GM20431 (cell line): Measurements from ENCODE around the gene CAMK2N2.

ENCODE experiments used
- in situ Hi-C: fragments of 300-500 bp; cut with MseI, MboI; formaldehyde crosslinking; loops from one replicate; pipeline ENCODE4 v1.15.0; 2020; ENCODE audit warnings: low sequenced_read_pairs; ENCODE audit not compliant: unreplicated experiment

Gene CAMK2N2

GRCh38 chr3:184230081-184230602 is 31.2 kb downstream of the CAMK2N2 start:
- in situ Hi-C loops = loop anchor here (25.0 kb wide), 1 partner anchor 343 kb away; the partner anchor contains the start of gene PARL

DNA sequence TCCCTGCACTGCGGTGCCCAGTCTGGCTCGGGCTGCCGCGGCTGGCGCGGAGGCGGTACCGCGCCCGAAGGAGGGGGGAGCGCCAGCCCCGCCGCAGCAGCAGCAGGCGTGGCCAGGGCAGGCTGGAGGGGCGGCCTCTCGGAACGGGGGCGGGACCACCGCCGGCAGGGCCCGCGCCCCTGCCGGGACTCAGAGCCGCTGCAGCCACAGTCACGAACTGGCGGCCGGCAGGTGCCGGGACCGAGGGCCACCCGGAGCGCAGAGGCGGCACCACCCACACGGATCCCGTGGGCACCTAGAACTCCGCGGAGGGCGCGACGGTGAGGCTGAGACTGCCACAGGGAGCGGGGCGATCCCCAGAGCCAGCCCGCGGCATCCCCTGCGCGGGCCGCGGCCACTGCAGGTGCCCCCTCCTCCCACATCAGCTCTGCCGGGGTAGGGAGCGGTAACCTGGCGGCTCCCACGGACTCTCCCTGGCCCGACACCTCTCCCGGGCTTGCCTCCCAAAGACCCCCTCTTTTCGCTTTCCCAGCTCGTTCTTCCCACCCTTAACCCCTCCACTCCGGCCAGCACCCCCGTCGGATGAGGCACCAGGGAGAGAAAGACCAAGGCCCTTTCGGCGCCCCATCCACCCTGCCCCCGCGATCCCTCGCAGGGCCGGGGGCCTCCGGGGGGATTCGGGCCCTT is 31.8 kb downstream of the CAMK2N2 start, which contains the start of gene VWA5B2:
Gene VWA5B2 (plus strand): TSS at position 192 of the 687 bp plus-strand sequence. CDS start 944 bp downstream, outside the sequence.
- in situ Hi-C loops = loop anchor here (25.0 kb wide), 1 partner anchor 342 kb away; the partner anchor contains the start of gene PARL

DNA sequence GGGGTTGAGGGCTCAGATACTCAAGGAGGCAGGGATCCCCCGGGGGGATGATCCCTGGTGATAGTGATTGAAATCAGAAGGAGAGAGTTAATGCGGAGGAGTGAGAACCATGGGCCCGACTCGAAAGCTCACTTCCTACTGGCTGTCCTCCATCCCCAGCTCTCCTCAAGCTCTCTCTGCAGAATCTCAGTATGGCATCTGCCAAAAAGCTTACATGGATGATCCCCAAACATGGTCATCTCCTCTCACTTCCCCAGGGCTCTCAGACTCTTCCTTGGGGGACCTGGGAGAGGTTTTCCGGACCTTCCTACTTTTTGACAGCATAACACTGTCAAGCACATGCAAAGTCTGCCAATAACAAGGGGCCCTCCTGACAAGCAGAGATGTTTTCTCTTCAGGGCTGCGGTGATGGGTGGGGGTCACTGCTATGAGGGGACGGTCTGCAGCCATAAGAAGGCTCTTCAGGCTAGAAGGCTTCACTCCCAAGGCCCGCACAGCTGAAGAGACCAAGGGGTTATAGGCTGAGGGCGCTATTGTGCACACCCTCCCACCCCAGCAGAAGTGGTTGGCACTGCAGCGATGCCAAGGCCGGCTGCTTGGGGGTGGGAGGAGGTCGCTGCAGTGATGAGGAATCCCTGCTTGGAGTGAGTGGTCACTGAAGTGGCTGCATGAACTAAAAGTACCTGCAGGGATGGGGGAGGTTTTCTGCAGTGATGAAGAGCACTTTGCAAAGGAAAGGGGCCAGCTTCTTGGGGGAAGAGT is 32.8 kb downstream of the CAMK2N2 start:
- in situ Hi-C loops = loop anchor here (25.0 kb wide), 1 partner anchor 341 kb away; the partner anchor contains the start of gene PARL

GRCh38 chr3:184227481-184227935 is 33.8 kb downstream of the CAMK2N2 start:
- in situ Hi-C loops = loop anchor here (25.0 kb wide), 1 partner anchor 340 kb away; the partner anchor contains the start of gene PARL

DNA sequence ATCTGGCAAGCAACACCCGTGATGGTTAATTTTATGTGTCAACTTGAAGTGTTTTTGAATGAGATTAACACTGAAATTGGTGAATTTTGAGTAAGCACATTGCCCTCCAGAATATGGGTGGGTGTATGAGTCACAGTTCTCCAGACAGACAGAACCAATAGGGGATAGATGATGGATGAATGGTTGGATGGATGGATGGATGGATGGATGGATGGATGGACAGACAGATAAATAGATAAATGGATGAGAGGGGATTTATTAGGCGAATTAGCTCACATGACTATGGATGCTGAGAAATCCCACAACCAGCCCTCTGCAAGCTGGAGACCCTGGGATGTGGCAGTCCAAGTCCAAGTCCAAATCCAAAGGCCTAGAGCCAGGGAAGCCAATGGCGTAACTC is 37.4 kb downstream of the CAMK2N2 start:
- in situ Hi-C loops = no loop called here

DNA sequence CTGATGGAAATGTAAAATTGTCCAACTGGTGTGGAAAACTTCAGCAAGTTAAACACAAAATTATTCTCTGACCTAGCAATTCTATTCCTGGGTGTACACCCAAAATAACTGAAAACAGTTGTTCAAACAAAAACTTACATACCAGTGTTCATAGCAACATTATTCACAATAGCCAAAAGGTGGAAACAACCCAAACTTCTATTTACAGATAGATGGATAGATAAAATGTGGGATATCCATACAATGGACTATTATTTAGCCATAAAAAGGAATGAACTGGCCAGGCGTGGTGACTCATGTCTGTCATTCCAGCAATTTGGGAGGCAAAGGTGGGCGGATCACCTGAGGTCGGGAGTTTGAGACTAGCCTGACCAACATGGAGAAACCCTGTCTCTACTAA is 38.8 kb downstream of the CAMK2N2 start:
- in situ Hi-C loops = no loop called here

GRCh38 chr3:184218814-184219213 is 42.5 kb downstream of the CAMK2N2 start:
- in situ Hi-C loops = no loop called here

GRCh38 chr3:184211718-184212117 is 49.6 kb downstream of the CAMK2N2 start:
- in situ Hi-C loops = no loop called here

GRCh38 chr3:184211297-184211696 is 50.1 kb downstream of the CAMK2N2 start:
- in situ Hi-C loops = no loop called here
